Measurements from ENCODE around the gene BAIAP3. TPM values are rescaled to one million over a fixed set of nuclear protein-coding genes. Genes with fewer than 3 reads are reported as not detected.

Gene BAIAP3
- total RNA-seq, 1 donor from 2014 or later, result 0.53 TPM

DNA sequence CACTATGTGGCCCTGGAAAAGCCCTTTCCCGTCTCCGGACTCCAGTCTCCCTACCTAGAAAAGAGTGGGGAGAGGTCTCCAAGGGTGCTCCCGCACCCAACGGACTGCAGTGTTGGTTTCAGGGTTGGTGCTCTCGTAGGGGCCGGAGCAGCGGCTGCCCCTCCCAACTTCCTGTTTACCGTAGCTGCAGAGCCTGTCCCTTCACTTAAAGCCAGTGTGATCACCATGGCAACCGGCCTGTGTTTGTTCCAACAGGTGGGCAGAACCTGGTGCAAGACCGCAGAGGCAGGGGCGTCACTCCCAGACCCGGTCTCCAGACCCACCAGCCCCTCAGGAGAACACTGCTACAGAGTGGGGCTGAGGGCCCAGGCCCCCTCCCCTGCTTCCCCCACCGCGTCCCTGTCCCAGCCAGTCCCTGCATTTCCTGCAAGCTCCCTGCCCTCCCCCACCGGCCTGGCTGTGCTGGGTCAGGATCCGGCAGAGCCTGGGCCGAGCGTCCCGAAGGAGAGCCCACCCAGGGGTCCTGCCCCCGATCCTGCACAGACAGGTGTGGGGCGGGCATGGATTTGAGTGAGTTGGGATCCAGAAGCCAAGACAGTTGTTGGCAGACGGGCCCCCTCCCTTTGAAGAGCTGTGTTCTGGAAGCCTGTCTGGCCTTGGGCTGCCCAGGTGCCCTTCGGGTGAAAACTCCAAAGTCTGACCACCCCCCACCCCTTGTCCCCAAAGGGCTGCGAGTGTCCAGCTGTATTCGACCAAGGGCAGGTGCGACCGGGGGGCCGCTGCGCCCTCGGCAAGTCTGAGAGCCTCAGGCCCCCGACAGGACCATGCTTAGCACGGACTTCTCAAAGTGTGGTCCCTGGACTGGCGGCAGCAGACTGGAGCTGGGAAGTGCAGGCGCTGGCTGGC is 1.5 kb upstream of the BAIAP3 start:
- DNase-seq (ENCODE audit: low read depth, low spot score), result no peak

DNA sequence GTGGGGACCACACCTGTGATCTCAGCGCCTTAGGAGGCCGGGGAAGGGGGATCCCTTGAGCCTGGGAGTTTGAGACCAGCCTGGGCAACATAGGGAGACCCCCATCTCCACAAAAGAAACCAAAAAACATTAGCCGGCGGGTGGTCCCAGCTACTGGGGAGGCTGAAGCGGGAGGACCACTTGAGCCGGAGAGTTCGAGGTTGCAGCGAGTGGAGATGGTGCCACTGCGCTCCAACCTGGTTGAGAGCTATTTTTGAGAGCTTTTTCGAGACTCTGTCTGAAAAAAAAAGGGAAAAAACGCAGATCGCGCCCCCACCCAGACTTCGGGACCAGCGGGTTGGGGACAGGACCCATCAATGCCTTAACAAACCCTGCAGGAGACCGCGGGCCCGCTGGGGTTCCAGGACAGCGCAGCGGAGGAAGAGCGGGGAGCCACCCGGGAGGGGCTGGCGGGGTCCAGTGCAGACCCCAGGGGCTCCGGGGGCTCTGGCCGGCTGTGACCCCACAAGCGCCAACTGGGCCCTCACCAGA is 762 bp upstream of the BAIAP3 start:
- no peak for DNase-seq (ENCODE audit: low read depth, low spot score)

GRCh38 chr16:1333854-1334700 is 632 bp downstream of the BAIAP3 start:
- DNase-seq (ENCODE audit: low read depth, low spot score), result no peak

- no peak for DNase-seq (ENCODE audit: low read depth, low spot score)
Observed at GRCh38 chr16:1334739-1335138, 1.3 kb downstream of the BAIAP3 start.

- DNase-seq (ENCODE audit: low read depth, low spot score), result no peak
Observed at GRCh38 chr16:1335211-1335971, 1.9 kb downstream of the BAIAP3 start.

GRCh38 chr16:1335996-1336395 is 2.6 kb downstream of the BAIAP3 start:
- DNase-seq (ENCODE audit: low read depth, low spot score), result no peak

DNA sequence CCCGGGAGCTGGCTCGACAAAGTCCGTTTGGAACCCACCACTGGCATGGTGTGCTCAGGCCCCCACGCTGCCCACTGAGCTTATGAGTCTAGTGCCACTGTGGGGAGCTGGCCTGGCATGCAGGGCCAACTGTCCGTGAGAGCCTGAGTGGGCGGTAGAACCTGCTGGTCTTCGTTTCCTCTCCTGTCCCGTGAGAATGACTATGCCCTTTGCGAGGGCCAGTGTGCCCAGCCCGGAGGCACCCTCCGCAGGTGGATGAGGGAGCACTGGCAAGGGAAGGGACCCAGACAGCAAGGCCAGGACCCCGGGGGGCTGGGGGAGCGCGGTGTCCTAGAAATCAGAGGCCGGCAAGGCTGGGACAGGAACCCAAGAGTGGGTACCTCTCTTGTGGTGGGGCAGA is 3.2 kb downstream of the BAIAP3 start:
- DNase-seq (ENCODE audit: low read depth, low spot score), result no peak

- DNase-seq (ENCODE audit: low read depth, low spot score), result no peak
Observed at GRCh38 chr16:1337486-1337885, 4.0 kb downstream of the BAIAP3 start.

DNA sequence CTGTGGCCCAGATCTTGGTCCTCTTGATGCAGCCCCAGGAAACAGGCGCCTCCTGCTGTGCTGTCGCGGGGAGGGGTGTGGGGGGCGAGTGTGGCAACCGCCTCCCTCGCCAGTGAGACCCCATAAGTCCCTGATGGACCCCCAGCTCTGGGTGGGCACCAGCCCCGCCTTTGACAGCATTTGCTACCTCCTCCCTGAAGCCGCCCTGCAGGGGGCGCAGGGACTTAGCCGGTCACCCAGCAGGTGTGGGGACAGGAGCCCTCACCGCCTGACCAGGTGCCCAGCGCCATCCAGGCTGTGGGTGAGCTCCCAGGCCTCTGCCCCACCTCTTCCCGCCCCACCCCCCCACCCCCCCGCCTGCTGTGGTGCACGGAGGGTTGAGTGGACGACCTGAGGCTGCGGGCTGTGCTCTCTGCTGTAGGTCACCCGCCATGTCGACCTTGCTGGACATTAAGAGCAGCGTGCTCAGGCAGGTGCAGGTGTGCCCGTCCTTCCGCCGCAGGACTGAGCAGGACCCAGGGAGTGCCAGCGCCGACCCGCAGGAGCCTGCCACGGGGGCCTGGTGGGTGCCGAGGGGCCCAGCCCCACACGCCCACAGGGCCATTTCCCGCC is 4.8 kb downstream of the BAIAP3 start:
- no peak for DNase-seq (ENCODE audit: low read depth, low spot score)

DNA sequence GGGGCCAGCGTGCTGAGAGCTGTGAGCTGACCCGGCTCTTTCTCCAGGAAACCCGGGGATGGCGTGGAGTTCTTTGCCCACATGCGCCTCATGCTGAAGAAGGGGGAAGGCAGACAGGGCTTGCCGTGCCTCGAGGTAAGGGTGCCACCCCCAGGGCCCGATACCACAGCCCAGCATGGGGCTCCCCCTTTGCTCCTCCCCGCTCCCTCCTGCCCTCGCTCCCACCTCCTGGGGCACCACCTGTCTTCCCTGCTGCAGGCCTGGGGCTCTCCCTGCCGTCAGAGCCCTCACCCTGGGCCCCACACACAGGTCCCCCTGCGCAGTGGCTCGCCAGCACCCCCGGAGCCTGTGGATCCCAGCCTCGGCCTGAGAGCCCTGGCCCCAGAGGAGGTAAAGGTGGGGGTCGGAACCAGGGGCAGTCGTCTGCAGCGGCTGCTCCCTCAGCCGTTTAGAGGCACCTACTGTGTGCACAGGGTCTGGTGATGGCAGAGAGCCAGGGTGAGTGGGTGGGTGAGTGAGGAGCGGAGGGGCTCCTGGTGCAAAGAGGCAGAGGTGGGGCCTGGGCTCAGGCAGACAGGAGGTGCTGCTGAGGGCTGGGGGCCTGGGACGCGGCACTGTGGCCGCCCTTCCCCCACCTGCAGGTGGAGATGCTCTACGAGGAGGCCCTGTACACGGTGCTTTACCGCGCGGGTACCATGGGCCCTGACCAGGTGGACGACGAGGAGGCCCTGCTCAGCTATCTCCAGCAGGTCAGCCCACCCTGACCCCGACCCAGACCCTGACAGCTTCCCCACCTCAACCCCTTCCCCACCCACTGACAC is 5.6 kb downstream of the BAIAP3 start:
- DNase-seq (ENCODE audit: low read depth, low spot score), result no peak

- no peak for DNase-seq (ENCODE audit: low read depth, low spot score)
Observed at GRCh38 chr16:1340730-1341494, 7.5 kb downstream of the BAIAP3 start.

DNA sequence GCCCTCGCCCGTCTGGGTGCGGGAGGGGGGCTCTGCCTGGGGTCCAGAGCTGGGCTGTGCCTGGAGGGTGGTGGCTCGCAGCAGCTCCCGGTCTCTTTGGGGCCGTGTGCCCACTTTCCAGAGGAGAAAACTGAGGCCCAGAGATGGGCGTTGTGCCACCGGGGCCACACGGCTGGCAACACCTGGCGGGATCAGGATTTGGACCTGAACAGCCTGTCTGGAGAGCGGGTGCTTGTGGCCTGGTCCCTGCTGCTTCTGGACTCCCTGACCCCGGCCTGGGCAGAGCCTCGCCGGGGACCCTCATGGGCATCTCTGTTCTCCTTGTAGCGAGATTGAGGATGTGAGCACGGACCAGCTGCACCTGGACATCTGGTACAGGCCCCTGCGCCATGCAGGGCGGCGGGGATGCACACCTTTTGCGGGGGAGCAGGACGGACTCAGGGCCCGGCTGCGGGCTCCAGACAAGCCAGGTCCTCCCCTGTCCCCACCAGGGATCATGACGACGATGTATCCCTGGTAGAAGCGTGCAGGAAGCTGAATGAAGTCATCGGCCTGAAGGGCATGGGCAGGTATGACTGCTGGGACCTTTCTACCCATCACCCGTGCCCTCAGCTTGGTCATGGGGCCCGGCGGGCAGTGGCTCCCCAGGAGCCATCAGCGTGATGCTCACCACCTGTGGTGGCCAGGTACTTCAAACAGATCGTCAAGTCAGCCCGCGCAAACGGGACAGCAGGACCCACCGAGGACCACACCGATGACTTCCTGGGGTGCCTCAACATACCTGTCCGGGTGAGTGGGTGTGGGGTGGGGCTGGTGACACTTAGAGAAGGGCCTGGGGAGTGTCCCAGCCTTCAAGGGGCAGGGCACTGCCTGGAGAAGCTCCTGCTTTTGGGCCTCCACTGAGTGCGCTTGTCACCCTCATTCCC is 8.3 kb downstream of the BAIAP3 start:
- DNase-seq (ENCODE audit: low read depth, low spot score), result no peak

GRCh38 chr16:1342526-1343427 is 9.3 kb downstream of the BAIAP3 start:
- DNase-seq (ENCODE audit: low read depth, low spot score), result peak; percentile 66

- DNase-seq (ENCODE audit: low read depth, low spot score), result no peak
Observed at GRCh38 chr16:1343428-1344242, 10.2 kb downstream of the BAIAP3 start.

- DNase-seq (ENCODE audit: low read depth, low spot score), result no peak
Observed at GRCh38 chr16:1344499-1344898, 11.1 kb downstream of the BAIAP3 start.

- no peak for DNase-seq (ENCODE audit: low read depth, low spot score)
Observed at GRCh38 chr16:1345087-1345486, 11.6 kb downstream of the BAIAP3 start.

Data from pulmonary artery endothelial cell (primary cell).